Progenitor cell of endocrine pancreas (in vitro differentiated cells): ENCODE measurements around the gene DUSP16. TPM values are rescaled to one million over a fixed set of nuclear protein-coding genes. Genes with fewer than 3 reads are reported as not detected.
"Not testable (repeated sequence)": the region's sequence is repeated elsewhere in the genome, so short reads cannot be mapped to it uniquely, and the experiment has no call there.

Experiments used
- DNase-seq: peaks from one replicate; pipeline ENCODE4 v3.0.0; 2021; ENCODE audit warnings: low spot score; ENCODE audit not compliant: unreplicated experiment
- H3K27ac Mint-ChIP-seq: 2 replicates; pipeline ENCODE4 v1.8.0; 2021; ENCODE audit warnings: mild to moderate bottlenecking, moderate library complexity, mixed read lengths
- H3K27me3 Mint-ChIP-seq: 2 replicates; pipeline ENCODE4 v1.8.0; 2021; ENCODE audit warnings: mixed read lengths
- H3K36me3 Mint-ChIP-seq: 2 replicates; pipeline ENCODE4 v1.8.0; 2022; ENCODE audit warnings: mixed read lengths; ENCODE audit not compliant: insufficient read depth
- H3K4me1 Mint-ChIP-seq: 2 replicates; pipeline ENCODE4 v1.8.0; 2021; ENCODE audit warnings: low read depth, mixed read lengths
- H3K4me3 Mint-ChIP-seq: 2 replicates; pipeline ENCODE4 v1.8.0; 2021; ENCODE audit warnings: low read depth, mild to moderate bottlenecking, moderate library complexity, mixed read lengths
- H3K9me3 Mint-ChIP-seq: 2 replicates; pipeline ENCODE4 v1.8.0; 2021; ENCODE audit warnings: low read depth, mixed read lengths
- CTCF ChIP-seq: fragments of 200-600 bp; sonication (generic); IDR thresholded peaks from one replicate; pipeline ENCODE4 v1.5.0; 2021; ENCODE audit warnings: antibody characterized with exemption, mild to moderate bottlenecking; ENCODE audit not compliant: unreplicated experiment
- total RNA-seq: library from RNA; stranded (reverse); gene quantifications from 2 replicates; pipeline ENCODE4 v1.2.1, GENCODE V29; 2021

The DUSP16 gene
- total RNA-seq, 1 donor from 2014 or later = 67.5 TPM

- TF ChIP-seq CTCF = no peak
Measured at GRCh38 chr12:12523229-12523628, 39.4 kb downstream of the DUSP16 start.

GRCh38 chr12:12522657-12523056, 40.0 kb downstream of the DUSP16 start:
- H3K27me3 Mint-ChIP-seq, H3K4me3 Mint-ChIP-seq, DNase-seq, H3K9me3 Mint-ChIP-seq: not testable (repeated sequence)
- Mint-ChIP-seq H3K4me1 (peaks cover 48% of the 10 kb centered on the region), H3K27ac (peak overlapping the region; percentile 1), H3K36me3 (peaks cover 15% of the 10 kb centered on the region)

More at GRCh38 chr12:12523229-12523628, 39.4 kb downstream of the DUSP16 start:
- Mint-ChIP-seq H3K36me3 (peaks cover 14% of the 10 kb centered on the region), H3K9me3 (no peaks in the 10 kb centered on the region), H3K4me3 (no peak overlapping the region), H3K27me3 (no peaks in the 10 kb centered on the region), H3K4me1 (peaks cover 50% of the 10 kb centered on the region), H3K27ac (no peak overlapping the region)
- DNase-seq = no peak

- no peak for TF ChIP-seq CTCF
- H3K4me3 Mint-ChIP-seq = no peak overlapping the region
- H3K4me1 Mint-ChIP-seq = peaks cover 46% of the 10 kb centered on the region
- no peaks in the 10 kb centered on the region for H3K9me3 Mint-ChIP-seq
- H3K36me3 Mint-ChIP-seq = peaks cover 20% of the 10 kb centered on the region
- no peaks in the 10 kb centered on the region for H3K27me3 Mint-ChIP-seq
- DNase-seq = no peak
- H3K27ac Mint-ChIP-seq = peak overlapping the region; percentile 1
Measured at GRCh38 chr12:12521888-12522287, 40.8 kb downstream of the DUSP16 start.

GRCh38 chr12:12521044-12521485, 41.6 kb downstream of the DUSP16 start:
- Mint-ChIP-seq H3K36me3 (peaks cover 21% of the 10 kb centered on the region), H3K9me3 (no peaks in the 10 kb centered on the region), H3K4me1 (peaks cover 42% of the 10 kb centered on the region), H3K27me3 (no peaks in the 10 kb centered on the region), H3K4me3 (no peak overlapping the region), H3K27ac (no peak overlapping the region)
- DNase-seq = no peak
- no peak for TF ChIP-seq CTCF

GRCh38 chr12:12520273-12520672, 42.4 kb downstream of the DUSP16 start:
- Mint-ChIP-seq H3K9me3 (no peaks in the 10 kb centered on the region), H3K36me3 (peaks cover 21% of the 10 kb centered on the region), H3K4me3 (no peak overlapping the region), H3K27ac (peak overlapping the region; percentile 28), H3K4me1 (peaks cover 42% of the 10 kb centered on the region), H3K27me3 (no peaks in the 10 kb centered on the region)
- no peak for DNase-seq
- TF ChIP-seq CTCF = no peak

- peak overlapping the region; percentile 28 for H3K27ac Mint-ChIP-seq
- H3K27me3 Mint-ChIP-seq = no peaks in the 10 kb centered on the region
- DNase-seq = no peak
- peaks cover 23% of the 10 kb centered on the region for H3K36me3 Mint-ChIP-seq
- no peak for TF ChIP-seq CTCF
- H3K4me3 Mint-ChIP-seq = no peak overlapping the region
- H3K9me3 Mint-ChIP-seq = no peaks in the 10 kb centered on the region
- H3K4me1 Mint-ChIP-seq = peaks cover 42% of the 10 kb centered on the region
Measured at GRCh38 chr12:12519354-12519998, 43.2 kb downstream of the DUSP16 start.
